Inflammatory macrophage (primary cell): ENCODE data around the gene INO80.

Experiments used
- DNase-seq, 2 donors: peaks; one replicate each; pipeline ENCODE4 v3.0.0-alpha.2; 2020 to 2022

The INO80 gene

GRCh38 chr15:41043276-41043951 is 72.7 kb downstream of the INO80 start:
- peak; percentile 1 to 43 for DNase-seq

GRCh38 chr15:41042851-41043250 is 73.2 kb downstream of the INO80 start:
- DNase-seq: no peak

GRCh38 chr15:41039121-41039520 is 77.0 kb downstream of the INO80 start:
- DNase-seq: no peak

GRCh38 chr15:41032079-41032328 is 84.1 kb downstream of the INO80 start:
- DNase-seq: no peak

- DNase-seq: no peak
These were observed 84.6 kb downstream of the INO80 start for GRCh38 chr15:41031232-41032078.

- no peak for DNase-seq
These were observed 87.2 kb downstream of the INO80 start for GRCh38 chr15:41028853-41029252.

- DNase-seq: no peak
These were observed 90.7 kb downstream of the INO80 start for GRCh38 chr15:41025393-41025792.

GRCh38 chr15:41024885-41025284 is 91.2 kb downstream of the INO80 start:
- no peak for DNase-seq

GRCh38 chr15:41024131-41024530 is 91.9 kb downstream of the INO80 start:
- DNase-seq: no peak

- peak; percentile 36 to 56 for DNase-seq
These were observed 93.5 kb downstream of the INO80 start for GRCh38 chr15:41022487-41023090.

- DNase-seq: no peak
These were observed 95.3 kb downstream of the INO80 start for GRCh38 chr15:41020829-41021228.

GRCh38 chr15:41020311-41020710 is 95.8 kb downstream of the INO80 start:
- no peak for DNase-seq

GRCh38 chr15:41019174-41019573 is 96.9 kb downstream of the INO80 start:
- no peak for DNase-seq

- no peak for DNase-seq
These were observed 97.5 kb downstream of the INO80 start for GRCh38 chr15:41018534-41018933.

GRCh38 chr15:41017066-41017735 is 98.9 kb downstream of the INO80 start:
- DNase-seq: peak; percentile 20 to 63

GRCh38 chr15:41013691-41014414 is 102.2 kb downstream of the INO80 start:
- peak; percentile 93 to 99 for DNase-seq

- DNase-seq: no peak
These were observed 104.8 kb downstream of the INO80 start for GRCh38 chr15:41011055-41011815.

GRCh38 chr15:41010345-41010744 is 105.7 kb downstream of the INO80 start:
- no peak for DNase-seq

- no peak for DNase-seq
These were observed 109.6 kb downstream of the INO80 start for GRCh38 chr15:41006479-41006878.

- no peak for DNase-seq
These were observed 111.6 kb downstream of the INO80 start for GRCh38 chr15:41004490-41004889.

- DNase-seq: no peak
These were observed 114.4 kb downstream of the INO80 start for GRCh38 chr15:41001524-41002214.
